Activated naive CD4-positive, alpha-beta T cell treated with Interleukin-2 at 50 U/mL for 16 hours (primary cell): ENCODE data around the gene SLC46A3.
"Not testable (repeated sequence)": the region's sequence is repeated elsewhere in the genome, so short reads cannot be mapped to it uniquely, and the experiment has no call there.

Source experiments
- DNase-seq: peaks from one replicate; pipeline ENCODE4 v3.0.0-alpha.2; 2020

SLC46A3 gene

DNA sequence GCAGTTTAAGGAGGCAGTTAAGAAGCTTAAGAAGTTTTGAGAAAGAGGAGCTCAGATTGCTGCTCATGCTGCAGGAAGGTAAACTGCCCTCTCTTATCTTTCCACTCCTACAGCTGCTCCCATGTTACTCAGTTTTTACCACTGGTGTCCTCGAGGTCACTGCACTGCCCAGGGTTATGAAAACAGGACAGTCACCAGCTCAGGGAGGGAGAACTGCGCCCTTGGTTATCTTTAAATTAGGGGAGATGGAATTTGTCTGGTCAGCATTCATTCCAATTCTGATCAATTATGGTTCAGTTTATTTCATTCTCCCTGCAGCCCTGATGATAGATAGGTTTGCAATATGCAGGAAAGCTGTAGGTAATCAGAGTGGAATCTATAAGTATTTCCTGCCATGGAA, 10.8 kb upstream of the SLC46A3 start:
- no peak for DNase-seq

DNA sequence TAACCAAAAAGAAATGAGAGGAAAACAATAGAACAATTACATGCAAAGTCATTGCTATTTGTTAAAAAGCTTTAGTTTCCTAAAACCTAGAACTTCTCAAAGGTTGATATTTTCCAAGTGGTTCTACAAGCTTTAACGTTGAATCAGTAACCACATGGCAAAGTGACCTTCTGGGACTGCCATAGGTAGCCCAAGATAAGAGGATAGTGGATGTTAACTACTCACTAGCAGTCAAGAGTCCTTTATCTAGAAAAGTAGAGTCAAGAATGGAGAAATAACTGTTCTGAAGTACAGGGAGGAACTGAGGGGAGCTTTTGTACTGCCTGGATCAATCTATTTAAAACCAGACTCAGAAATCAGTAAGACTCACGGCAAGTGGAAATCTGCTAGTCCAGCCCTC, 9.9 kb upstream of the SLC46A3 start:
- DNase-seq: no peak

DNA sequence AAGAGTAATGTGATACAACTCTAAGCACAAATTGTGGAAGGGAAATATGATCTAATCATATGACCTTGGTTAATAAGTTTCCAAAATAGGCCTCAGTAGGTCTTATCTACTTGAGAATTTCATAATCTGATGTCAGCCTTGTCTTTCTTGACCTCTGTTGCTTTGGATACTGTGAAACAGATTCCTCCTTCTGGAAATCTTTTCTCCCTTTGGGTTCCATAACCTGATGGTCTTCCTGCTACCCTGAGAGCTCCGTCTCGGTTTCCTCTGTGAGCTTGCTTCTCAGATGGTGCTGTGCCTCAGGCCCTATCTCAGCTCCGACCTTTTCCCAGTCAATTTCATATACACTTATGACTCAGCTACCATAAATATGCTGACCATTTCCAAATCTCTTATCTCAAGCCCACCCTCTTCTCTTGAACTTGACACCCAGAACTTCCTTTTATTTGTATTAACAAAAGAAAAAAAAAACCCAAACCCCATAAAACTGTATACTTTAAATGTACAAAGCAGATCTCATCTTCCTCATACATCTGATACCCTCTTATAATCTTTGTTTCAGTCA, 6.4 kb upstream of the SLC46A3 start:
- DNase-seq: no peak

DNA sequence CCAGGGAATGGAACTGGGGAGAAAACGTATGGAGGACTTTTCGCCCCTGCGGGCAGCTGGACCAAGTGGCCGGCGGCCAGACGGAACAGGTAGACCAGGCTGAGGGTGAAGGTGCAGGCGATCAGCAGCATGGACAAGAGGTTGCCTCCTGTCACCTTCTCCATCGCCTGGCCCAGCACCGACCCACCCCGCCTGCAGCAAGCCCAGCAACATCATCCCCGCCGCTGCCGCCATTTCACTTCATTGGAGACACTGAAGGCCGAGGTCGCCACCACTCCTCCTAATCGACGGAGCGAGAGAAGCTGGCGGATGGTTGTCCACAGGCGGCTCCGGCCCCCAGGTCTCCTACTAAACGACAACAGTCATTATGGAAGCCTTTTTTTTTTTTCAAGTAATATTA, 5.0 kb upstream of the SLC46A3 start:
- DNase-seq: no peak

DNA sequence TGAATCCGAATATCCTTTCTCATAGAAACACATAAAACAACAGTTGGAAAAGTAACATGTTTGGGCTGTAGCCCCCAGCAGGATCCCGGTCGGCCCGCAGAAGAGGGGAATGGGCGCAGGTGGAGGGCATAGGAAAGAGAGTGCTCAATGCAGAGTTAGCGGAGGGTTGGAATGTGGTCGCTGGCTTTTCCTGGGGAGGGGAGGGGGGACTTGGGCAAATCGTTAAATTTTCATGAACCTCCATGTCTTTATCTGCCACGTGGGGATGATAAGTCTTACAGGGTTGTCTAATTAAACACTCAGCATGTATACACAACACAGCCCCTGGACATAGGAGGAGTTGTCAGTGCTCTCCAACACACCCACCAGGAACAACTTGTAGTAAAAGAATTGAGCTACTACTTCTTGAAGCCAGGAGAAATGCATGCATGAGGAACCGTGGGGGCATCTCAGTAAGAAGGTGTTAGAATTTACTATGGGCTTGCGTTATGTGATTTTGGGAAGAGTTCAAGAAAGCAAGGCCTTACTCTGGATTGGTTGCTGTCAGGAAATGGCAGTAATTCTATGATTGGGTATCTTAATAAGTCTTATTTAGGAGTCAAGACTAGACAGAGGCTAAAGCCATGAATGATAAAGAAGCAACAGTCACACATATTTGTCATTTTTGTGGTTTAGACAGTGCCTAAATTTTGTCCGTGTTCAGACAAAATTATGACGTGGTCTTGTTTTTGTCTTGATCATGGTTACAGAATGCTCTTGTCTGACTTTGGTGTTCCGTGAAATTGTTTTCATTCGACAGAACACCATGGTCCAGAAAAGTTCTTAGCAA, 671 bp upstream of the SLC46A3 start:
- no peak for DNase-seq

DNA sequence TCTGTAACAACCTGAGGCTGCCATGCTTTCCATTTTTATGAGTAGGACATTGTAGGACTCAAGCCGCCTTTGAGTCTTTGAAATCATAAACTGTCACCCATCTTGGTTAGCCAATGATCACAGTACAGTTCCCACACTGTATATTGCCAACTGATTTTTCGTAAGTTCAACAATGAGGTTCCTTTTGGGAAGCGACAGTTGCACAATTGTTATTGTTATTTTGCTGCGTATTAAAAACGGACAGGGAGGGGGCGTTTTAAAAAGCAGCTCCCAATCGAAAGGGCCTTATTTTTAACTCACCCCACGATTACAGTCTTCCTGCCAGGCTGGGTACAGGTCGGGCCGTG, 601 bp downstream of the SLC46A3 start:
- DNase-seq: no peak

DNA sequence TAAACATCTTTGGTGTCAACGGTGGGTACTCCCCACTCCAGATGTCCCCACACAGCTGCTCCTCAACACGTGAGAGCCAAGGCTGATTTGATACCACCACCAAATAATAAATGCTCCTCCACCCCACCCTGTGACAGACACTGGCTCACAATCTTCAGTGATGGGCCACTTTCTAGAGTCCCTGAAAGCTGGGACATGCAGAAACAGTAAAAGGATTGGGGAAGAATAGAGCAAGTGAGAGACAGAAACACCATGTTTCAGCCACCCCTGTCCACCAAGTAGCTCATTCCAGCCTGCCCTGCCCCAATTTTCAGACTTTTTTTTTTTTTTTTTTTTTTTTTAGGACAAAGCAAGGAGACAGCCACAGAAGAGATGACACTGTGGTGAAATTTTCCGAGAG, 1.6 kb downstream of the SLC46A3 start:
- DNase-seq: no peak

DNA sequence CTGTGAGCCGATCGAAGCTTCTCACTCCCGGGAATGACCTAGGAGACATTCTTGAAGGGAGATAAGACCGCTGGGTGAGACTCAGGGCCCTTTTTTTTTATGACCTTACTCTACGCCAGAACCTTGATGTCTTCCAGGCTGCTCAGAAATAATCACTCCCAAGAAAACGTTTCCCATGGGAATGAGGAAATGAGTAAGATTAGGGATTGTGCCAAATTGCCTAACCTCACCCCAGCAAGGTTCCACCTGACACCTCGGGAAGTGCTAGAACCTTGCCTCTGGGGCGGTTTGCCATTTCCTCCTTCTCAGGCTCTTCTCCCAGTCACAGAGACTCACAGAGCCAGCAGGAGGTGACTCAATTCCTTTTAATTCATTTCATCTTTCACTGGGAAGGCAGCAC, 2.3 kb downstream of the SLC46A3 start:
- DNase-seq: no peak

DNA sequence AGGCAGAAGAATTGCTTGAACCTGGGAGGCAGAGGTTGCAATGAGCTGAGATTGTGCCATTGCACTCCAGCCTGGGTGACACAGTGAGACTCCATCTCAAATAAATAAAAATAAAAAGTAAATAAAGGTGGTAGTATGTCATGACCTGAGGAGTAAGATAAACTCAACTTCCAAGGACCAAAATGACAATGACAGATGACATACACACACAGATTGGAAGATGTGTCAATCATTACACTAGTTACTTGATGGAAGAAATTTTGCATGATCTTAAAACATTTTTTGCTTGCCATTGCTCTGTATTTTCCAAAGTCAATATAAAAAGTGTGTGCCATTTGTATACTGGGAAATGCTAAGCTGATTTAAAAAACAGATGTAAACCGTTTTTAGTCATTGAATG, 4.1 kb downstream of the SLC46A3 start:
- no peak for DNase-seq

DNA sequence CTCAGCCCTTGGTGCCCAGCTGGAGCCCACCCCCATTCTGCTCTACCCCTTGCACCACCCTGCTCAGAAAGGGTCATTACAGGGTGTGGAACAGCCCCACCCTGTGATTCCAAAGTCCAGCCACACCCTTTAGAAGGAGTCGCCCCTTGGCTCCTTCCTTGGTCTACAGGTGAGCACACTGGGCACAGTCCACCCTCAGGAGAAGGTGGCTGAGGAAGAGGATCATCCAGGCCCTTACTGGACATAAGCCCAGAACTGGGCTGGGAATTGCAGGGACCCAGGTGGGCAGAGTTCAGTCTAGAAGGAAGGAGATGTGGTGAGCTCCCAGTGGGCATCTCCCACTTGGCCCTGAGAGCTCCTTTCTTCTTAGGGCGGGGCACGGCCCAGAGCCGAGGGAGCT, 8.6 kb downstream of the SLC46A3 start:
- no peak for DNase-seq

DNA sequence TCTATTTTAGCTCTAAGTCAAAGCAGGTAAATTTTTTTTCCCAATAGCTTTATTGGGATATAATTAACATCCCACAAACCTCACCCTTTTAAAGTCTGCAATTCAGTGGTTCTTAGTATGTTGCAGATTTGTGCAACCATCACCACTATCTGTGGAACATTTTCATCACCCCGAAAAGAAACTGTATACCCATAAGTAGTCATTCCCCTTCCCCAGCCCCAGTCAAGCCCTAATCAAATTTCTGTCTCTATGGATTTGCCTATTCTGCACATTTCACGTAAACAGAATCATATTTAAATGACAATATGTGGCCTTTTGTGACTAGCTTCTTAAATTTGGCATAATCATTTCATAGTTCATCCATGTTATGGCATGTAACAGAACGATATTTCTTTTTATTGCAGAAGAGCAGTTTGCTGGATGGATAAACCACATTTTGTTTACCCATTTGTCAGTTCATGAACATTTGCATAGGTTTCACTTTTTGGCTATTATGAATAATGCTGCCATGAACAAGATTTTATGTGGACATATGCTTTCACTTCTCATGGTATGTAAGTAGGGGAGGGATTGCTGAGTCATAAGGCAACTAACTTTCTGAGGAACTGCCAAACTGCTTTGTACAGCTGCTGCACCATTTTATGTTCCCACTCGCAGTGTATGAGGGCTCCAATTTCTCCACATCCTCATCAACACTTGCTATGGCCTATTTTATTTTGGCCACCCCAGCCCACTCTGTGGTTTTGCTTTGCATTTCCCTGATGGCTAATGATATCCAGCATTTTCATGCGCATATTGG, 10.9 kb downstream of the SLC46A3 start:
- DNase-seq: no peak

DNA sequence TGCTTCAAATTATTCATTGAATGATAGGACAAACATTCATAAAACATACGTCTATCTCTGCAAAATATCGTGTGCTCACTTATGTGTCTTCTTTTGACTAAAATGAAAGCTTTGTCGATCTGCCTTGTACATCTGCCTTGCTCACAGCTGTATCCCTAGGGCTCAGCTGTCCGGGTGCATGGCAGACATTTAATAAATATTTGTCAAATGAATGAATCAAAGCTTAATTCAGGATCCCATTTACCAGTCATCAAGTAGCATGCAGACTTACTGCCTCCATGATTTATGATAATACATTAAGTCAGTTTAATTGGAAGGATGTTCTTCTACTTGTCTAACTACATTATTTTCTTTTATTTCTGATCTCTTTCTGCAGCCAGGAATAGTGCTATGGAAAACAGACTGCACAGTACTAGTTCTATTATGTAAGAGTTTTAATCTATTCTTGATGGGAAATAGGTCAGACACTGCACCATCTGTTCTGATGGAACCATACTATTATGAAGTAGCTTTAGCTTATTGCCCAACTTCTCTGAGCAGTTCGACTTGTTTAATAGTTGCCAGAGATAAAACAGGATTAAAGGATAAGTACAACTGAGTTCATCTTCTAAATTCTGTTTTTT, 13.2 kb downstream of the SLC46A3 start:
- DNase-seq: no peak

DNA sequence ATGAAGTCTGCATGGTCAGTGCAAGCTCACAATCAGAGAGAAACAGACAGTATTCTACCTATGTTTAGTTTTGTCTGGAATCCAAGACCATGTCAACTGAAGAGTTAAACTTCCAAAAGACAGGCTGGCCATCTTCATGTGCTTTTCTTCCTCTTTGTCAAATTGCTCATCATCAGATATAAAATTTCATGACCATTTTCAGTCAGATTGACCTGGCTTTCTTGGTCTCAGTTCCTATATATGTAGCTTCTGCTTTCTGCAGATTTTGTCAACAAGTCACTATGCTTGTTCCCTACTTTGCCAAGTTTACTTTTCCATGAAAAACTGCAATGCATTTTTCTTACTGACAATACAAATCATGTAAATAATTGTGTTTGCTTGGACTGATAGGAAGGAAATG, 13.9 kb downstream of the SLC46A3 start:
- no peak for DNase-seq

DNA sequence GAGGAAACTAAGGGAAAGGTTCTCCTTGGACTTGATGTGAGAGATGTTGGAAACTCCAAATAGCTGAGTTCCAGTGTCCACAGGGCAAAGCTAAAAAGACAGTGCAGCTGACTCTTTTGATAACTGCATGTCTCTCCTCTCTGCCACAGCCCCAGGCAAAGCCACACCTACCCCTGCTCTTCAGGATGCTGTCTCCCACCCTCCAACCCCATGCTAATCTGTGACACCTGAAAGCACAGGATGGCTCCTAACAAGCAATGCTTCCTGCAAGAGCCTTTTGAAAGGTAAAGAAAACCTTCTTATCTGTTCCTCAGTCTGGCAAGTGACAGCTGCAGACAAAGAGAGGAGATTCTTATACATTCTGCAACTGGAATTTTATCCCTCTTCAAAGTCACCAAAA, 14.5 kb downstream of the SLC46A3 start:
- no peak for DNase-seq

DNA sequence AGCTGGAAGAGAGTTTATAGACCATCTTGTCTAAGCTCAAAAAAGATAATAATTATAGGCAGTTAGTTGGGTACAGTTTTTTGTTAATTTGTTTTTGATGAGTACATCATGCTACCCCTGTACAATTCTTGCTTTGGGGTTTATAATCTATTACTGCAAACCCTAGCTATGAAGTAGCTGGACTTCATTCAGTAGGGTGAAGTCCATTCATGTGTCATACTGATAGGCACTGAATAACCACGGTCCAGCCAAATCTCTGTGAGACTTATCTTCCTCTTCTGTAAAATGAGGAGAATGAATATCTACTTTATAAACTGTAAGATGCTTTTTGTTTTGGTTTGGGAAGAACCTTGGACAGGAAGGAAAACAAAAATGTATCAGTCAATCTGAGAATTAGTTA, 19.5 kb downstream of the SLC46A3 start:
- no peak for DNase-seq

DNA sequence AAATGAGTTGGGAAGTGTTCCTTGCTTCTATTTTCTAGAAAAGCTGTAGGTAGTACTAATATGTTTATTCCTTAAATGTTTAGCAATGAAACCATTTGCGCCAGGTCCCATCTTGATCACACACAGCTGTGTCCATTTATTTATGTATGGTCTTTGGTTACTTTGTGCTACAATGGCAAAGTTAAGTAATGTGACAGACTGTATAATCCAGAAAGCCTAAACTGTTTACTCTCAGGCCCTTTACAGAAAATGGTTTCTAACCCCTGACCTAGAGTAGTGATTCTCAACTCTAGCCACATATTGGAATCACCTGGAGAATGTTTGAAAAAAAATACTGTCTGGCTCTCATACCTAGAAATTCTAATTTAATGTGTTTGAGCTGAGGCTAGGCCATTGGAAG, 21.3 kb downstream of the SLC46A3 start:
- DNase-seq: no peak

DNA sequence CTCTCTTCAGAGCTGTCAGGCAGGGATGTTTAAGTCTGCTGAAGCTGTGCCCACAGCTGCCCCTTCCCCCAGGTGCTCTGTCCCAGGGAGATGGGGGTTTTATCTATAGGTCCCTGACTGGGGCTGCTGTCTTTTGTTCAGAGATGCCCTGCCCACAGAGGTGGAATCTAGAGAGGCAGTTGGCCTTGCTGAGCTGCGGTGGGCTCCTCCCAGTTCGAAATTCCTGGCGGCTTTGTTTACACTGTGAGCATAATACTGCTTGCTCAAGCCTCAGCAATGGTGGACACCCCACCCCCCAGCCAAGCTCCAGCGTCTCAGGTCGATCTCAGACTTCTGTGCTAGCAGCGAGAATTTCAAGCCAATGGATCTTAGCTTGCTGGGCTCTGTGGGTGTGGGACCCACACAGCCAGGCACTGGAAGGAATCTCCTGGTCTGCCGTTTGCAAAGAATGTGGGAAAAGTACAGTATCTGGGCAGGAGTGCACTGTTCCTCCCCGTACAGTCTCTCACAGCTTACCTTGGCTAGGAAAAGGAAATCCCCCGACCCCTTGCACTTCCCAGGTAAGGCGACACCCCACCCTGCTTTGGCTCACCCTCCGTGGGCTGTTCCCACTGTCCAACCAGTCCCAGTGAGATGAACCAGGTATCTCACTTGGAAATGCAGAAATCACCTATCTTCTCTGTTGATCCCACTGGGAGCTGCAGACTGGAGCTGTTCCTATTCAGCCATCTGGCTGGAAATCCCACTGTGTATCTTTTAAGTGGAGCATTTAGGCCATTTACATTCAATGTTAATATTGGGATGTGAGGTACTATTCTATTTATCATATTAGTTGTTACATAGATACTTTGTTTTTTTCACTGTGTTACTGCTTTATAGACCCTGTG, 24.9 kb downstream of the SLC46A3 start:
- not testable (repeated sequence) for DNase-seq

DNA sequence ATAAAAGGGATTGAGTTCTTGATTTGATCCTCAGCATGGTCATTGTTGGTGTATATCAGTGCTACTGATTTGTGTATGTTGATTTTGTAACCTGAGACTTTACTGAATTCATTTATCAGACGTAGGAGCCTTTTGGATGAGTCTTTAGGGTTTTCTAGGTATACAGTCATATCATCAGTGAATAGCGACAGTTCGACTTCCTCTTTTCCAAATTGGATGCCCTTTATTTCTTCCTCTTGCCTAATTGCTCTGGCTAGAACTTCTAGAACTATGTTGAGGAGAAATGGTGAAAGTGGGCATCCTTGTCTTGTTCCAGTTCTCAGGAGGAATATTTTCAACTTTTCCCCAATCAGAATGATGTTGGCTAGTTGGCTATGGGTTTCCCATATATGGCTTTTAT, 32.9 kb downstream of the SLC46A3 start:
- no peak for DNase-seq

DNA sequence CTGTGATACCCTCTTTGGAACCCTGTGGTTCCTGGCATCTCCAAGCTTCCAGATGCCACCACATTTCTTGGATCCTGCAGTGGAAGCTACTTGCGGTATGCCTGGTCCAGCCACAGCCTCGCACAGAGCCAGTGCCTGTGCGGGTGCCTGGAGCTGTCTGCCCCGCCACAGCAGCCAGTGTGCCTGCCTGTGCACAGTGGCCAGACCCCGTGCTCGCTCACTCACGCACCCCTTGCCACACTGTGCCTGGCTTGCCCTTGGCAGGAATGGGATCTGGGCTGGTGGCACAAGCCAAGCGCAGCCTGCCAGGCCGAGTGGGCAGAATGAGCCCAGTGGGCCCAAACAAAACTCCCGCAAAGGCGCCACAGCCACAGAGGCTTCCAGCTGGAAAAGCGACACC, 33.7 kb downstream of the SLC46A3 start:
- DNase-seq: no peak

DNA sequence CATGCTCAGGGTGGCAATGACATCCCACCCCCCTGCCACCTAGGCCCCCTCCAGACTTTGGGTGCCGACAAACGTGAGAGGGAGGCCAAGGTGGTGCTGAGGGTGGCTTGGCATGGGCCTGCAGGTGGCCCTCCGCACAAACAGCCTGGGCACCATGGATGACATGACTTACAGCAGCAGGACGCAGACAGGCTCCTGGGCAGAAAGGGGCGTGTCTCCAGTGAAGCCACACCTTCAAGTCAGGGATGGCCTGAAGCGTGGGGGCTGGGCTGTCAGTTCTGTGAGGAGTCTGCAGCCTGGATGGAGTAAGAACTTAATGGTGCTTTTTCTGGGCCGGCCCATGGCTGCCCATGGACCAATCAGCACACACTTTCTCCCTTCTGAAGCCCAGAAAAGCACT, 34.5 kb downstream of the SLC46A3 start:
- DNase-seq: no peak

DNA sequence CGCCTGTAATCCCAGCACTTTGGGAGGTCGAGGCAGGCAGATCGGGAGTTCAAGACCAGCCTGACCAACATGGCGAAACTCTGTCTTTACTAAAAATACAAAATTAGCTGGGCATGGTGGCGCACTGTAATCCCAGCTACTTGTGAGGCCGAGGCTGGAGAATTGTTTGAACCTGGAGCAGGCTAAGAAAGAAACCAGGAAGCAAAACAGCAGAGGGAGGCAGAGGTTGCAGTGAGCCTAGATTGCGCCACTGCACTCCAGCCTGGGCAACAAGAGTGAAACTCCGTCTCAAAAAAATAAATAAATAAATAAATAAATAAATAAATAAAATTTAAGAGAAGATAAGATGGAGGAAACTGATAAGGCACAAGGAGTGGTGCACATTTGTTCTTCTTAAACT, 35.6 kb downstream of the SLC46A3 start:
- not testable (repeated sequence) for DNase-seq

DNA sequence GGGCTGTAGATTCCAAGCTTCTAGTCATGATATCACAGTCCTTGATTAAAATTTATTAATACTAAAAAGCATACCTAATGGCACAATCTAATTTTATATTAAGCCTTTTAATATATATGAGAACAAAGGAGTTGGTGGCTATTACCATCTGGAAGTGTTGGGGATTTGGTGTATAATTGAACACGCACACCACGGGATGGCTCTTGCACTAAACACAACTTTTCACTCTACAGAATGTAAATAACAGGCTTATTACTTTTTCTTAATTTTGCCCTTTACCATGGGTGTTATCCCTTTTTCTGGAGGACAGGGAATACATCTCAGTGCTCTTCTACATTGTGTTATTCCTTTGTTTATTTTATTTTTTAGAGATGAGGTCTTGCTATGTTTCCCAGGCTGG, 38.2 kb downstream of the SLC46A3 start:
- no peak for DNase-seq

DNA sequence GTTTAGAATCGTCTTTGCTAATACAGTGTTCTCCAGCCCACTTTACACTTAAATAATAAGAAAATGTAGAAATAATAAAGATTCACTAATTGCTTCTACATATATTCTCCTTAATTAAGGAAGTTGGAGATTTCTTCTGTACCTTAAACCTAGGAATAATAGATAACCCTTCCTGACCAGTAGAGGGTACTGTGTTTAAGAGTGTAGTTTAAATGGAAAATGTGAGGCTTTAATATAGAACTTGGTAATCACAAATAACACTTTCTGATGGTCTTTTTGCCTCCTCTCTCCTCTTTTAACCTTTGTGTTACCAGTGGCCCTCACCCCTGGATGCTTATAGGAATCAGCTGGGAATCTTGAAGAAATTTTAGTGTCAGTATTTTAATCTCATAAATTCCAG, 39.1 kb downstream of the SLC46A3 start:
- no peak for DNase-seq
